Measurements from ENCODE around the gene RHEBL1.

DNA sequence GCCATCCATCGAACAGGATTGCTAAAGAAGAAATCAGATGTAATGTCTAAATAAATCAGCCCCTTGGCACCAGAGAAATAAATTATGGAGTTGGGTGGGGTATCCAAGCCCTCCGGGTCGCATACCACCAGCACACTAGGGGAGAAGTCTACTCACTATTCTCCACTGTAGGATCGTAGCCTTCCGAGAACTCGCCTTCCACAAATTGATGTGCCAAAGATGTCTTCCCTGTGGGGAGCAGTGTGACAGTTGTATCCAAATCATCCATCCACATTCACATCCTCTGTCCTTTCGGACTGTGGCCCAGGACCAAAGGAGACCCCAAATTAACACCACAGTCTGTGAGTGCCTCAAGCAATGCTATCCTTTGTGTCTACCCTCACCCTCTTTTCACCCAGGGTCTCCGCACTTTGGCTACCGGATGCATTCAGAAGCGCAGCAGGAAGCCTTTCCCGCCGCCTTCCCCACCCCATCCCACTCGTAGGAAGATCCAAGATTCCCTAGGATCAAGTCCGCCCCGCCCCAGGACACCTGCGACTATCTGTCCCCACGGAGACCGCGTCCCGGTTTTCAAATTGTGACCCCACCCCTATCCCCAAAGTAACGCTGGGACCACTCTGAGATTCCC, 786 bp downstream of the RHEBL1 start:
- TF ChIP-seq, protein P1, sequence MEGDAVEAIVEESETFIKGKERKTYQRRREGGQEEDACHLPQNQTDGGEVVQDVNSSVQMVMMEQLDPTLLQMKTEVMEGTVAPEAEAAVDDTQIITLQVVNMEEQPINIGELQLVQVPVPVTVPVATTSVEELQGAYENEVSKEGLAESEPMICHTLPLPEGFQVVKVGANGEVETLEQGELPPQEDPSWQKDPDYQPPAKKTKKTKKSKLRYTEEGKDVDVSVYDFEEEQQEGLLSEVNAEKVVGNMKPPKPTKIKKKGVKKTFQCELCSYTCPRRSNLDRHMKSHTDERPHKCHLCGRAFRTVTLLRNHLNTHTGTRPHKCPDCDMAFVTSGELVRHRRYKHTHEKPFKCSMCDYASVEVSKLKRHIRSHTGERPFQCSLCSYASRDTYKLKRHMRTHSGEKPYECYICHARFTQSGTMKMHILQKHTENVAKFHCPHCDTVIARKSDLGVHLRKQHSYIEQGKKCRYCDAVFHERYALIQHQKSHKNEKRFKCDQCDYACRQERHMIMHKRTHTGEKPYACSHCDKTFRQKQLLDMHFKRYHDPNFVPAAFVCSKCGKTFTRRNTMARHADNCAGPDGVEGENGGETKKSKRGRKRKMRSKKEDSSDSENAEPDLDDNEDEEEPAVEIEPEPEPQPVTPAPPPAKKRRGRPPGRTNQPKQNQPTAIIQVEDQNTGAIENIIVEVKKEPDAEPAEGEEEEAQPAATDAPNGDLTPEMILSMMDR (IDR thresholded peaks at IDR 0.05; ENCODE audit: control extremely low read depth in 1 of 3, insufficient read depth in 1 of 3, low read depth in 1 of 3, low read length in 3 of 3) = no peak
- no peak for TF ChIP-seq TAF1 (IDR thresholded peaks at IDR 0.05; ENCODE audit: low read depth, low read length)
- no peak for TF ChIP-seq EP300 (IDR thresholded peaks at IDR 0.05; ENCODE audit: borderline replicate concordance in 1 of 2, low read depth in 2 of 2, low read length in 2 of 2)
- TF ChIP-seq EGR1 (IDR thresholded peaks at IDR 0.05; ENCODE audit: borderline replicate concordance, low read depth, low read length) = no peak

Data from H1 (cell line).